Activated gamma-delta T cell treated with anti-CD3 and anti-CD28 coated beads, Interleukin-2, amount 50 U/mL, for 16 hours (primary cell): ENCODE data around the gene HSF5.

Experiments used
- DNase-seq: peaks from one replicate; pipeline ENCODE4 v3.0.0-alpha.2; 2020; ENCODE audit warnings: low read depth

Gene HSF5

GRCh38 chr17:58487589-58488427 is at the start of gene HSF5:
Gene HSF5 (minus strand): TSS chr17:58488408. CDS start chr17:58488274, 134 bp downstream.
- DNase-seq = peak; percentile 66

- no peak for DNase-seq
These were observed 49.1 kb upstream of the HSF5 start for GRCh38 chr17:58537266-58537665.

- no peak for DNase-seq
These were observed 48.3 kb upstream of the HSF5 start for GRCh38 chr17:58536542-58536941.

- DNase-seq = no peak
These were observed 47.2 kb upstream of the HSF5 start for GRCh38 chr17:58535431-58535830.

- DNase-seq = no peak
These were observed 46.8 kb upstream of the HSF5 start for GRCh38 chr17:58534901-58535421.

- no peak for DNase-seq
These were observed 46.1 kb upstream of the HSF5 start for GRCh38 chr17:58534331-58534730.

- no peak for DNase-seq
These were observed 45.5 kb upstream of the HSF5 start for GRCh38 chr17:58533616-58534188.

GRCh38 chr17:58532555-58532951 is 44.3 kb upstream of the HSF5 start:
- DNase-seq = no peak

- peak; percentile 36 for DNase-seq
These were observed 43.7 kb upstream of the HSF5 start for GRCh38 chr17:58531661-58532554.

- no peak for DNase-seq
These were observed 42.9 kb upstream of the HSF5 start for GRCh38 chr17:58531122-58531521.

GRCh38 chr17:58530655-58531054 is 42.4 kb upstream of the HSF5 start:
- DNase-seq = no peak

GRCh38 chr17:58529275-58529674 is 41.1 kb upstream of the HSF5 start:
- no peak for DNase-seq

GRCh38 chr17:58528443-58528842 is 40.2 kb upstream of the HSF5 start:
- DNase-seq = no peak

GRCh38 chr17:58527949-58528348 is 39.7 kb upstream of the HSF5 start:
- DNase-seq = no peak

GRCh38 chr17:58527306-58527705 is 39.1 kb upstream of the HSF5 start:
- DNase-seq = no peak

GRCh38 chr17:58525239-58525638 is 37.0 kb upstream of the HSF5 start:
- DNase-seq = no peak

- no peak for DNase-seq
These were observed 33.5 kb upstream of the HSF5 start for GRCh38 chr17:58521680-58522079.

- no peak for DNase-seq
These were observed 32.7 kb upstream of the HSF5 start for GRCh38 chr17:58520843-58521430.

- DNase-seq = peak; percentile 99
These were observed 29.9 kb upstream of the HSF5 start for GRCh38 chr17:58517928-58518609.

GRCh38 chr17:58517378-58517927 is 29.2 kb upstream of the HSF5 start:
- no peak for DNase-seq
